T47D (cell line): Measurements from ENCODE around the gene ZNF451.
"Not testable (repeated sequence)": the region's sequence is repeated elsewhere in the genome, so short reads cannot be mapped to it uniquely, and the experiment has no call there.

Experiments used
- DNase-seq, 2 experiments: peaks; one replicate each; pipeline versions ENCODE4 v3.0.0 to v3.0.0-alpha.2; 2011 to 2012; ENCODE audit warnings: low read depth in 1 of 2, low spot score in 1 of 2
- JUND ChIP-seq: IDR thresholded peaks from 2 replicates; pipeline ENCODE4 v1.6.1; 2012; ENCODE audit warnings: low read depth
- in situ Hi-C: cut with HindIII; loops from 2 replicates; pipeline ENCODE4 v1.10.0; 2016; ENCODE audit warnings: low sequenced_read_pairs, low pct_unique_long_range_greater_than_20kb

The ZNF451 gene

DNA sequence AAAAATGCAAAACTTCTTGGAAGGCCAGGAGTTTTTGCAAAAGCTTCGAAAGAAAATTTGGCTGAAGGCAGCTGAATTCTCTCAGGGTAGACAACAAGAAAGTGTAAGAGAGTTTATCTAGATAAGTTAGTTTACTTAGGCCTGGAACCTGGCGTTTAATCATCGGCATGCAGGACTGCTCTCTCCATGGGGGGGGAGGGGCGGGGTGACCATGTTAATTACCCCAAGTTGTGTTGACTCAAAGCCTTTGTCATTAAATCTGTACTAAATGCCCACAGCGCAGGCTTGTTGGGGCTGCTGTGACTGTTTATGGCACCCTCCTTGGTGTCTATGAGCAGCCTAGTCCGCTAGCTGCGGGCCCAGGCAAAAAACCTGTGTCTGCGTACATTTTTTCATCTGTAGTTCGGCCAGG, 20.1 kb upstream of the ZNF451 start:
- no peak for DNase-seq
- no peak for TF ChIP-seq JUND
- in situ Hi-C loops, result no loop called here

DNA sequence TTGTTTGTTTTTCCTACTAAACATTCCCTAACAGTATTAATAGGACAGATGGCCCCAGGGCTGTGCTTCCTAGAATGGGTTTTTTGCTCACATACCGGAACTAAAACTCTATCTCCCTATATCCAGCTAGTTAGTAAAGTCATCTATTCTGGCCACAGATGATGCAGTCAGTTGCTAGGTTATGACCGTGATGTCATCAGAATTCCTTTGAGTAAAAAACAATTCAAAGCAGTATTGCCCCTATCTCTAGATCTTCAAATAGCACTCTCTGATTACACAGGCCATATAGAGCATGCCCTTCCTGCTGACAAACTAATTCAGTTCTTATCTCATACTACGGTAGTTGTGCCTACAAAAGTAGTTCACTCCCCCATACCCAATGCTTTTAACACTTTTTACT, 17.9 kb upstream of the ZNF451 start:
- no peak for DNase-seq
- no peak for TF ChIP-seq JUND
- in situ Hi-C loops, result no loop called here

GRCh38 chr6:57074383-57074782, 15.6 kb upstream of the ZNF451 start:
- in situ Hi-C loops, result no loop called here
- DNase-seq, result no peak
- TF ChIP-seq JUND, result no peak

GRCh38 chr6:57075092-57075491, 14.9 kb upstream of the ZNF451 start:
- no peak for TF ChIP-seq JUND
- in situ Hi-C loops, result no loop called here
- no peak for DNase-seq

DNA sequence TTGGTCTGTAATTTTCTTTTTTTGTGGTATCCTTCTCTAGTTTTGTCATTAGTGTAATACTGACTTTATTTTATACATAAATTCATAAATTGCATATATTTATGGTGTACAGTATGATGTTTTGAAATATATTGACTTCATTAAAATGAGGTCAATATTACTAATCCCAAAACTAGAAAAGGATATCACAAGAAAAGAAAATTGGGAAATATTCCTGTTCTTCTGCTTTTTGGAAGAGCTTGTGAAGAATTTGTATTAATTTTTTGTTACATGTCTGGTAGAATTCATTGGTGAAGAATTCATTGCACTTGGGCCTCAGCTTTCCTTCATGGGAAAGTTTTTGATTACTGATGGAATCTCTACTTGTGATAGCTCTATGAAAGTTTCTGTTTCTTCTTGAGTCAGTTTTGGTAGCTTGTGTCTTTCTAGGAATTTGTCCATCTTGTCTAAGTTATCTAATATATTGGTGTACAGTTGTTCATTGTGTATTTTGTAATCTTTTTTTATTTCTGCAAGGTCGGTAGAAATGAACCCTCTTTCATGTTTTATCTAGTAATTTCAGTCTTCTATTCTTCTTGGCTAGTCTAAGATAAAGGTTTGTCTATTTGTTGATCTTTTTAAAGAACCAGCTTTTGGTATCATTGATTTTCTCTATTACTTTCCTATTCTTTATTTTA, 11.3 kb upstream of the ZNF451 start:
- DNase-seq, result no peak
- in situ Hi-C loops, result no loop called here
- TF ChIP-seq JUND, result no peak

DNA sequence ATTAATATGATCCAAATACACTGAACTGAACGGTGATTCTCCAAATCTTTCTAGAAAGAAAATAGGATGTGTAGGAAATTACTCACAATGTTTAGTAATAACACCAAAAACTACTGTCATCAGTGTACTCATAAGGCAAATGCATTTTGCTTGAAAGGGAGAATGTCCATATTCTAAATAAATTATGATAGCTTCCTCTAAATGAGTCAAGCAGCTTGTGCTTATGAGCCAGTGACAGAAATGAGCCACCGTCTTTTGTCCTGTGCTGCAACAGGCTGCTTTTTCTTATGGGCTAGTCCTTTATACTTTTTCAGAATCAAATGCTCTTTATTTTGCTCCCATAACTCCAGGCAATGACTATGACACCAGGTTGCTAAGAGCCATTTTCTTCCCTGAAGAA, 4.5 kb upstream of the ZNF451 start:
- TF ChIP-seq JUND, result no peak
- no peak for DNase-seq
- in situ Hi-C loops, result no loop called here

- TF ChIP-seq JUND, result no peak
- in situ Hi-C loops, result no loop called here
- DNase-seq, result no peak
Observed at GRCh38 chr6:57086843-57087242, 3.1 kb upstream of the ZNF451 start.

DNA sequence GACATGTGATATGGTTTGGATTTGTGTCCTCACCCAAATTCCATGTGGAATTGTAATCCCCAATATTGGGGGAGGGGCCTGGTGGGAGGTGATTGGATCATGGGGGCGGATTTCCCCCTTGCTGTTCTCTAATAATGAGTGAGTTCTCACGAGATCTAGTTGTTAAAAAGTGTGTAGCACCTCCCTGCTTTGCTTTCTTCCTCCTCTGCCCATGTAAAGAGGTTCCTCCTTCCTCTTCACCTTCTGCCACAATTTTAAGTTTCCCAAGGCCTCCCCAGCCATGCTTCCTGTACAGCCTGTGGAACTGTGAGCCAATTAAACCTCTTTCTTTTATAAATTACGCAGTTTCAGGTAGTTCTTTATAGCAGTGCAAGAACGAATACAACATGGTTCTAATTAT, 2.1 kb upstream of the ZNF451 start:
- DNase-seq, result no peak
- in situ Hi-C loops, result no loop called here
- TF ChIP-seq JUND, result no peak

- TF ChIP-seq JUND, result no peak
- in situ Hi-C loops, result no loop called here
- DNase-seq, result no peak
Observed at GRCh38 chr6:57089265-57089664, 723 bp upstream of the ZNF451 start.

DNA sequence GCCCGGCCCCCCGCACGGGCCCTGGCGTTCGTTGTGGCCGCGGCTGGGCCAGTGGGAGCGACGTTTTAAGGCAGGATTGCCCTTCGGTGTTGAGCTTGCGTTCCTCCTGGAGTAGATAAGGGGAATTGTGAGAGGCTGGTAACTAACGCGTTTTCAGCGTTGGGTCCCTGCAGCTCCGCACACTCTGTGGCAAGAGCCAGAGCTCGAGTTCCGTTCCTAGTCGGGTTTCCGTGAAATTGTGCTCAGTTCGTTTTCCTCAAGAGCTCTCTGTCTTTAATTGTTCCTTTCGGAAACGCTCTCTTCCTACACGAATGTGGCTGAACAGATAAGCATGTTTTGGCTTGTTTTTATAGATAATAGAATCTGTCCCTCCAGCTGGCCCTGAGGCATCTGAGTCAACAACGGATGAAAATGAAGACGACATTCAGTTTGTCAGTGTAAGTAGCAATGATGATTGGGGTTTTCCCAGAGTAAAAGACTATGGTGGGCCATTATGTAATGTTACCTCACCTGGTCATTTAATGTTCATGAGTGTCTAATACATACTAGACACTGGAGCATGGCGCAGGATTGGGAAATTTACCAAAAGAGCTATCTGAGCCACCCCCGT, 575 bp downstream of the ZNF451 start:
- in situ Hi-C loops, DNase-seq: not testable (repeated sequence)

DNA sequence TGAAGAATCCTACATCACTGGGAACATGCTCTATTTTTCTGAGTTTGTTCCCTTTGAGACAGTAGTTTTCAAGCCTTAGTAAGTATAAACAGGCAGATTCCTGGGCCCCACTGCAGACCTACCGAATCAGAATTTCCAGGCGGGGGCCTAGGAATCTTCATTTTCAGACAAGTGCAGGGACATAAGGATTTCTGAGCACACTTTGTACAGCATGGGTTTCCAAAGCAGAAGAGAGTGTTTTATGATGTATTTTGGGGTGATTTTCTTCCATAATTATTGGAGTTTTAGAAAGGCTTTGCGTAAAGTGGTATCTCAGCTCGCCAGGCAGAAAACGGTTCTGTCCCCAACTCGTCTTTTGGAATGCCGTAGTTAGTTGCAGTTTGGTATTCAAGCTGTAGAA, 1.4 kb downstream of the ZNF451 start:
- in situ Hi-C loops, DNase-seq: not testable (repeated sequence)

DNA sequence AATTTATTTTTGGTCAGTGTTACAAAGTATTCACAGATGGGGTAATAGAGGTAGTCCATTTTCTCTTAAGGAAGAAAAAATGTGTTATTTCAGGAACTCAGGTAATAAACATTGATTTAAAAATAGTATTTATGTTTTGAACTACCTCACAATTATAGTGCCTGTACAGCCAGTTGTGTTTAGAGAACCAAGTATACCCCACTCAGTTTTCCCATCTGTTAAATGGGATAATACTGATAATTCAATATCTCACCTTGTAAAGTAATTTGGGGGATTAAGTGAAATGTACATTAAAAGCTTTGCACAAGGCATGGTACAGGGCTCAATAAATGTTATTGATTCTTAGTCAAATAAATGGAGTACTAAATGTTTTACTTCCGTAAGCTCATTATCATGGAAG, 4.7 kb downstream of the ZNF451 start:
- TF ChIP-seq JUND, result no peak
- no peak for DNase-seq
- in situ Hi-C loops, result no loop called here

GRCh38 chr6:57097596-57097995, 7.6 kb downstream of the ZNF451 start:
- in situ Hi-C loops, result no loop called here
- TF ChIP-seq JUND, result no peak
- DNase-seq, result no peak

- TF ChIP-seq JUND, result no peak
- in situ Hi-C loops, result no loop called here
- no peak for DNase-seq
Observed at GRCh38 chr6:57102976-57103375, 13.0 kb downstream of the ZNF451 start.
